Measurements from ENCODE around the gene SSH2.
"Not testable (repeated sequence)": the region's sequence is repeated elsewhere in the genome, so short reads cannot be mapped to it uniquely, and the experiment has no call there.

SSH2 gene

DNA sequence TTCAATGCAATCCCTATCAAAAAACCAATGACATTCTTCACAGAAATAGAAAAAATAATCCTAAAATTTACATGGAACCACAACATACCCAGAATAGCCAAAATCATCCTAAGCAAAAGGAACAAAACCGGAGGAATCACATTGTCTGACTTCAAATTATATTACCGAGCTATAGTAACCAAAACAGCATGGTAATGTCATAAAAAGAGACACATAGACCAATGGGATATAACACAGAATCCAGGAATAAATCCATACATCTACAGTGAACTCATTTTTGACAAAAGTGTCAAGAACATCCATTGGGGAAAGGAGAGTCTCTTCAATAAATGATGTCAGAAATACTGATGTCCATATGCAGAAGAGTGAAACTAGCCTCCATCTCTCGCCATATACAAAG, 201.5 kb downstream of the SSH2 start:
- no peak for DNase-seq

DNA sequence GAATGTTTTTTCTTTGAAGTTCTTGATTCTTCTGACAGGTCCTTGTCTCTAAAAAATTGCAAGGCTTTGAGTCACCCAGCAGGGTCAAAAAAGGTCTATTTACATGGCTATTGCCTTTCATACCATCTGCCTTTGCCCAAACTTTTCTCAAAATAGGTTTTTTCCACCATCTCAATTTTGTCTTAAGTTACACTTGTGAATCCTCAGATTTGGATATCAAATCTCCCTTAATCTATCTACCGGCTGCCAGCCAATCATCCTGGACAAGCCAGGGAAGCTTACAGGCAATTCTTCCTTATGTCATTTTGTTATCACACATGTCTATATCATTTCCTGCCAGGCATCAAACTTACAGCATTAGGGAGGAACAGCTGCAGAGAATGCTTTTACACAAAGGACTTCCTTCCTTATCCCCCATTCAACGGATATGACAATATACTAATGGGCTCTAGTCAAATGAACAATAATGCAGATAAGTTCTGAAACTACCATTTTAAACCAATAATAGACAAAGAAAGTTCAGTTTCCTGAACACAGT, 203.2 kb downstream of the SSH2 start:
- DNase-seq: peak in 2 of 5 experiments; percentile 26 to 41

DNA sequence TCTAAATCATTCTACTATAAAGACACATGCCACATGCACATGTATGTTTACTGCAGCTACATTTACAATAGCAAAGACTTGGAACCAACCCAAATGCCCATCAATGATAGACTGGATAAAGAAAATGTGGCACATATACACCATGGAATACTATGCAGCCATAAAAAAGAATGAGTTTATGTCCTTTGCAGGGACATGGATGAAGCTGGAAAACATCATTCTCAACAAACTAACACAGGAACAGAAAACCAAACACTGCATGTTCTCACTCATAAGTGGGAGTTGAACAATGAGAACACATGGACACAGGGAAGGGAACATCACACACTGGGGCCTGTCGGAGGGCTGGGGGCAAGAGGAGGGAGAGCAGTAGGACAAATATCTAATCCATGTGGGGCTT, 204.6 kb downstream of the SSH2 start:
- DNase-seq: not testable (repeated sequence)

DNA sequence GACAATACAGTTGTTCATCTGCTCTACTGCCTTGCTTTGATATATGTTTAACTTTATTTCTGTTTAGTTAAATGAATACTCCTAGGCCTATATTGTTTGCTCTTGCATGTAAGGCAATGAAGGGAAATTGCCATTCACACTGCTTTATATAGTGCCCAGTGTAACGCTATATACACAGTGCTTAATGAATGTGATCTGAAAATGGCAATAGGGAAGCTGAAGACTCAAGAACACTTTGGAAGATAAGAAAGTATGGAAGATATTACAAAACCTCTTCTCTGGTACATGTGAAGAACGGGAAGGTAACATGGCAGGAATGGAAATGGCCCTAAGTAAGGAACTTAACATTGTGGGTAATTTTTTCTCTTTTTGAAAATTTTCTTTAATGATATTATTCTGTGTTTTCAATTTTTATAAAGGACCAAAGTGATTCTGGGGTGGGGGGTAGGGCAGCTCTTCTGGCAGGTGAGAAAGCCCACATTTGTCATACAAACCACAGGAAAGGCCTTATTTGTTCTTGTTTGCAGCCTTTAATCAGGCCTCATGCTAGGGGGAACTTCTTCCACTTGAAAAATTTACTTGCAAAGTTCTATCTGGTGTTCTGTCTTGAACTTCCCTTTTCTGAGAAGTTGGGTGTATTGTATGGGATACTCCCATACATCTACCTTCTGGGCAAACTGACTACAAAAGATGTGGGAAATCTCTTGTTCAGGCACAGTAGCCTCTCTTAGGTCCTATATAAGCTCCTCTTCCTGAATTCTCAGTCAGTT, 206.6 kb downstream of the SSH2 start:
- peak in 2 of 5 experiments; percentile 17 to 31 for DNase-seq

DNA sequence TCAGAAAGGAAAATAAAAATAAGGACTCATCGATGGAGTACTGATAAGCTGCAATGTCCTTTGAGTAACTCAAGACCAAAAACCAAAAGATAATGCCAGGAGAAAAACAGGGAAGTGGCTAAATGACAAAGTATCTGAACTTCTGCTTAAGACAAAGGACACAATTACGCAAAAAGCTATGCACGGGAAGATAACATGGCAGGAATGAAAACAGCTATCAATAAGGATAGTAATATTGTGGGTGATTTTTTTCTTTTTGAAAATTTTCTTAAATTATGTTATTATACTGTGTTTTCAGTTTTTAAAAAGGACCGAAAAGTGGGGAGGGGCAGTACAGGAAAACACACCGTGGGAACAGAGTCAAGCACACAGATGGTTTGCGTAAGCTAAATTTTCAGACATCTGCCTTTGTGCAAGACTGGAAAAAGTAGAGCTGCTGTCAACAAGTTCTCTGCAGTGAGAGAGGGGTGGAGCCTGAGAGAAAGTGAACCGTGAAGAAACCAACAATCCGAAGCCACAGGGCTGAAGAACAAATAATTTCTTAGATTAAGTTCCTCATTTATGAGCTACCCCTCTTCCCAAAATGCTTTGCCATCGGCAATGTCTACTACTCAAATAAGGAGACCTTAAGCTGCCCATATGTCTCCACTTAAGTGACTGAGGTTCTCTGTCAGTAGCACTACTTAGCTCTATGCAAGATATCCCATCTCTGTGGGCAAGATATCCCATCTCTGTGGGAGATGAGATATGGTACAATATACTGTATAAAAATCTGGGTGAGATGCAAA, 207.4 kb downstream of the SSH2 start:
- peak in 2 of 5 experiments; percentile 36 to 39 for DNase-seq

DNA sequence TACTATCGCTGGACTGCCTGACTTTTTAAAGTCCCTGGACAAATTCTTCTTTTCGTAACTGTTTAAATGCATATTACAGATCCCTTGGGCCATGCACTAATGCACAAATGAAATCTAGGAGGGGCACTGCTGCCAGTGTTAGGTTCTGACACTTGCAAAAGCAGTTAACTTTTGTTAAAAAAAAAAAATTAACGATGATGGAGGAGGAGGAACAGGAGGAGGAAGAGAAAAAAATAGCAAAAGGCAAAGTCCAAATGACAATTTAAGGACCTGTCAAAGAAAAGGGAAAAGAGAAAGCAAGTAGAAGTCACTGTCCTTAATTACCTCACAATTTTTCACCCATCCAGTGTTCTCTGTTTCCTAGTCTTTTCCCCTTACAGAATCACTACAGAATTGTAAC, 209.5 kb downstream of the SSH2 start:
- no peak for DNase-seq

DNA sequence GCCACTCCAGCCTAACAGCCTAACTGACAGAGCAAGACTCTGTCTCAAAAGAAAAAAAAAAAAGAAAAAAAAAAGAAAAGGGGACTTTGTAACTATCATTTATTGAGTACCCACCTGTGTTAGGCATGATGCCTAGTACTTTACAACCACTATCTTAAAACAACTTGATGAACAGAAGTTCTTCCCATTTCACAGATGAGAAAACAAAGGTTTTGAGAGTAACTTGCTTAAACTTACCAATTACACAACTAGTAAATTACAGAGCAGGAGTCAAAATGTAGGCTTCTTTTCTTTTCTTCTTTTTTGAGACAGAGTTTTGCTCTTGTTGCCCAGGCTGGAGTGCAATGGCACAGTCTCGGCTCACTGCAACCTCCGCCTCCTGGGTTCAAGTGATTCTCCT, 210.6 kb downstream of the SSH2 start:
- no peak for DNase-seq

DNA sequence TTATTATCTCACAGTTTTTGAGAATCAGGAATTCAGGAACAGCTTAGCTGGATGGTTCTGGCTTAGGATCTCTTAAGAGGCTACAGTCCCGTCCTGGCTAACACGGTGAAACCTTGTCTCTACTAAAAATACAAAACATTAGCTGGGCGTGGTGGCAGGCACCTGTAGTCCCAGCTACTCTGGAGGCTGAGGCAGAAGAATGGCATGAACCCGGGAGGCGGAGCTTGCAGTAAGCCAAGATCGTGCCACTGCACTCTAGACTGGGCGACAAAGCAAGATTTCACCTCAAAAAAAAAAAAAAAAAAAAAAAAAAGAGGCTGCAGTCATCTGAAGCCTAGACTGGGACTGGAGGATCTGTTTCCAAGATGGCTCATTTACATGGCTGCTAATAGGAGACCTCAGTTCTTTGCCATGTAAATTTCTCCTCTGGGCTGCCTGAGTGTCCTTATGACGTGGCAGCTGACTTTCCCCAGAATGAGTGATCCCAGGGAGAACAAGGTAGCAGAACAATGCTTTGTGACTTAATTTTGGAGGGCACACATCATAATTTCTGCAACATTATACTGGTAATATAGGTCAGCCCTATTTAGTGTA, 211.5 kb downstream of the SSH2 start:
- DNase-seq: no peak

DNA sequence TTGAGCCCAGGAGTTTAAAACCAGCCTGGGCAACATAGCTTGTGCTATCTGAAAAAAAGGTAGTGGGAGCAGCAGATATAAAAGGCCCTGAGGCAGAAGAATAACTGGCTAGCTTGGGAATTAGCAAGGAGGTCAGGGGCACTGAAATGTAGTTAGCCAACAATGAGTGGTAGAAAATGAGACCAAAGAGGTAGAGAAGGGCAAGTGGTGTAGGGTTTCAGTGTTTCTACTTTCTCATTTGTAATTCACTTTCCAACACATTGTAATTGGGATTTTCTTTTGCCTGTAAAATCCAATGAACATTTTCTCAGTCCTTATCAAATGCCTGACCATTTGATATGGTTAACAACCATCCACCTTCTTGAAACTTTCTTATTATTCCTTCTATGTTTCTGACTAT, 212.2 kb downstream of the SSH2 start:
- DNase-seq: no peak

DNA sequence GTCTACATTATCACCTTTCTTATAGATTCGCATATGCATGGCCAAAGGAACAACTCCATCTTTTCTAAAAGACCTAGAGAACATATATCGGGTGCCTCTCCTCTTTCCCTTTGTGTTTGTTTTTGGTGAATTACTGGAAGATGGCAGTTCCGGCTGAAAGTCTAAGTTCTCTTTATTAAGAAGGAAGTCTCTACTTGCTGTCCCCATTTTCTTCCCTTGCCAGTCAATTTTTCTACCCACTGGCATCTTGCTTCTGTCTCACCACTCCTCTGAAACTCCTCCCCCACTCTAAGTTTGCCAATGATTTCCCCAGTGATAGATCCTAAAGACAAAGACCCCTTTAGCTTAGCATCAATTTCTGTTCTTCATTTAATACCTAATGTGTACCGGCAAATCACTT, 213.5 kb downstream of the SSH2 start:
- DNase-seq: no peak

DNA sequence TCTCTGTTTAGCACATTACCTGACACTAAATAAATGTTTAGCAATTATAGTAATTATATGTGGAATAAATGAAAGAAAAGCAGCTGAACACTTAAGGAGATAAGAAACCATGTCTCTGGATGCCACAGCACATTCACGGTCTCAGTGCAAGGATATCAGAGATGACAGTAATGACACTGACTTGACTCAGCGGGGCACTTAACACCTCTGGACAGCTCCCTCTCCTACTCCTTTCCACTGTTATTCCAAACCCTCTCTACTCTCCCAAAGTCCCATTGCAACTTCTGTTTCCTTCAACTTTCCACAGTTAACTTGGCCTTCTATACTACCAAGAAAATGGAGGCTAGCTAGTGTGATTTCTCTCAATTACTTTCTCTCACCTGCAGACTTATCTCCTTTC, 214.3 kb downstream of the SSH2 start:
- no peak for DNase-seq

DNA sequence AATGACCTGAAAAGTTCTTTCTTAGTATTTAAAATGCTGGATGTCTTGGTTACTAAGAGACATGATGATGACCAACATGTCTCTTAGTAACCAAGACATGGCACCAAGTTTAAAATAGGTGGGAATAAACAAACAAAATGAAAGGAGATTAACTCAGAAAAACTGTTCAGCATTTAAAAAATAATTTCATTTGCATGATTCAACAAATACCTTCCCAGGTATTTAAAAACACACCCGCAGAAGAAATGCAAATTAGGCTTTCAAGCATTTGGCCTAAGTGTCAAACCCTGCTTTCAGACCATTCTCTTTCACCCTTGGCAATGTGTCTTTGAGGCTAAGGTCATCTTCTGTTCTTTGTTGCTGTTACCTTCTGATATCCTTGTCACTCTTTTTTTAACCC, 215.9 kb downstream of the SSH2 start:
- DNase-seq: no peak

DNA sequence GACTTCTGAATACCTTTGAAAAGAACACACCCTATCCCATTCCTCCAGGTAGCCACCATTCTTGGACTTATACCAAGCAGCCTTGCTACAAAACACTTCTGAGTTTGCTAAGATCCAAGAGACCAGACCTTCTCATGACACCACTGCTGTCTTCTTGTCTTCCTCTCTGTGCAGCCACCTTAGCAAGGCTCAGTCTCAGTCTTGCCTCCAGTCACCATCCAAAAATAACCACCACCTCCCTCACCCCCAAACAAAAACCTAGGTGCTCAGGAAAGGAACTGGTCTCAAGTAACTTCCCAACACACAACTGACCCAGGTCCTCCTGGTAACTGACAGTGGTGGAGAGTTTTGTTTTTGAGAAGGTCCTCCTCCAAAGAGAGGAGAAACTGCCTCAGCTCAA, 216.4 kb downstream of the SSH2 start:
- no peak for DNase-seq

DNA sequence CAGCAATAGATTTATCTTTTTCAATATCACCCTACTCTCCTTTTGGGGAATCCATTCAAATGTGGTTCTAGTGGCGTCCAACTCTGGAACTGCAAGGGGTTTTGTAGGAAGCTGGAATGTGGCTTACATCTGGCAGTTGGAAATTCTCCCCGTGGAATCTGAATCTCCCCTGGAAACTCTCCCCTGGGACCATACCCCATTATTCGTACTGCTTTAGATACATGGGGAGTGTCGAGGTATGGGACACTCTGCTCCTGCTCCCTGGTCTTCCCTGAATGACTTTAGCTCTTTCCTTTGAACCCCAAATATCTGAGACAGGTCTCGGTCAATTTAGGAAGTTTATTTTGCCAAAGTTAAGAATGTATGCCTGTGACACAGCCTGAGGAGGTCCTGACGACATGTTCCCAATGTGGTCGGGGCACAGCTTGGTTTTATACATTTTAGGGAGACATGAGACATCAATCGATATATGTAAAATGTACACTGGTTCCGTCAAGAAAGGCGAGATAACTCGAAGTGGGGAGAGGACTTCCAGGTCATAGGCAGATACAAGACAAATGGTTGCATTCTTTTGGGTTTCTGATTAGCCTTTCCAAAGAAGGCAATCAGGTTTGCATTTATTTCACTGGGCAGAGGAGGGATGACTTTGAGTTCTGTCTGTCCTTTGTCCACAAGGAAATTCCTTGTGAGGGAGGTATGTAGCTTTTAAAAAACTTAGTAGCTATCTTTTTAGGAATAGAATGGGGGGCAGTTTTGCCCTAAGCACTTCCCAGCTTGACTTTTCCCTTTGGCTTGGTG, 218.2 kb downstream of the SSH2 start:
- no peak for DNase-seq

DNA sequence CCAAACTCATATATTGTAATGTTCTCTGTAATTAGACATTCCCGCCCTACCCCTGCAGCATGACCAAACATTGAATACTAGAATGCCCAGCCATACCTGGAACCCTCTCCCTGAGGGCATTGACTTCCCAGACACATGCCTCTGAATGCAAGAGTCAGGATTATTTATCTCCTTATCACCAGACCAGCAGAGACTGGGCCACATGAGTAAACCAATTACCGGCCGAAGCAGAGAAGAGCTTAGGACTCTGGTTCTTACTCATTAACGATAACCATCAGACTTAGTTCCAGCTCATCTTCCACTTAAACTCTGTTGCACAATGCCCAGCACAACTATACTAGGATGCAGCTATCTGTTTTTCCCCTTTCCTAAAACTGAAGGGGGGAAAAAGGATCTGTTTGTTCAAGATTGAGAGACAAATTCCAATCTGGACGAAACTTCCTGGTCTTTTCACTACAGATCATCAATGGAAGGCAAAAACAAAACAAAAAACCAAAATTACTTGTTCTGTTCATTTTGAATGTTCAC, 219.1 kb downstream of the SSH2 start:
- peak in 1 of 5 experiments; percentile 34 for DNase-seq

DNA sequence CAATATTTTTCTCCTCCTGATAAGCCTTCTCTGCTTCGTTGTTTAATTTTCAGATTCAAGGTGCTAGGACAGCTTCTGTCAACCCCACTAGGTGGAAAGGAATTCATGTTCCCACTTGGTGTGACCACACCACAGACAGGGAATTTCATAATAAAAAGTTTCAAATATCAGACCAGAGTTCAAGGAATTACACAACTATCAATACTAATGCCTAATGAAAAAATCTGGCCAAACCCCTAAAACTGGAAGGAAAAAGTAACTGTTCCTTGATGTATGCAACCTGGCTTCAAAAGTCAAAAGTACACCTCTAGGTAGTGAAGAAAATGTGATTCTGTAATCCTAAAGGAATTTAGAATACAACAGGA, 219.5 kb downstream of the SSH2 start:
- DNase-seq: no peak

DNA sequence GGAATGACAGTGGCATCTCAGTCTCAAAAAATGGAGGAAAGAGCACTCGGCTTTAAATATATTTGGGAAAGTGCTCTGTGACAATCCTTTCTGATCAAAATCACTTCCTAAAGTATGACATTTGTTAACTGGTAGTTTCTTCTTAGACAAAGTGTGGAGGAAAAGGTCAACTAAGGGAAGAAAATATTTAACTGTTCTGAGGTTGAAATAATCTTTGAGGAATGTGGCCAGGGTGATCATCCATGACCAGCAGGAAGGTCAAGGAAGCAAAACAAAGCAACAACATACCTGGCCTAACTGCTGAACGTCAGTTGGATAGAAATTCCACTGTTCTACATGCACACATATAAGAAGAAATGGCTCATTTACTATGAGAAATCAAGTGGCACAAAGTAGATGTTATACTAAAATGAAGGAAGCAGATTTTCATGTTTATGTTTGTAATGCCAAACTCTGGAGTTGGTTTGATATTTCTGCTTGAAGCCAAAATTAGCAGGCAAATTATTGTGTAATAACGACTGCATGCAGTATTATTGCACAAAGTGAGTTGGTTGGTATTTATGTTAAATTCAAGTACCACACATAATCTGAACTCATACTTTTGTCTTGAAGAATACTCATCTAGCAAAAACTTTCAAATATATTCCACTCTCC, 220.0 kb downstream of the SSH2 start:
- no peak for DNase-seq

DNA sequence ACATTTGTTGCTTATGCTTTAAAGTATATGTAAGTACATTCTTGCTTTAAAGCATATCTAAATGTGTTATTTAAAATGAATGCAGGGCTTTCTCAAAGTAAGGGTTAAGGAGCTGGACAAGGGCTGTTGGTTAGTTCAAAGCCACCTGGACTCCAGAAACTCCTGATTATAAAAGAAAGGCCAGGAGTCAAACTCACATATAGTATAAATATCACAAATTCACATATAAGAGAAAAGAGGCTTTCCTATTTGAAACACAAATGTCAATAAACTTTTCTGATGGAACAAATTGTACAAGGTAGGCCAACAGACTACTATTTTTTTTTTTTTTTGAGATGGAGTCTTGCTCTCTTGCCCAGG, 222.8 kb downstream of the SSH2 start:
- DNase-seq: no peak

DNA sequence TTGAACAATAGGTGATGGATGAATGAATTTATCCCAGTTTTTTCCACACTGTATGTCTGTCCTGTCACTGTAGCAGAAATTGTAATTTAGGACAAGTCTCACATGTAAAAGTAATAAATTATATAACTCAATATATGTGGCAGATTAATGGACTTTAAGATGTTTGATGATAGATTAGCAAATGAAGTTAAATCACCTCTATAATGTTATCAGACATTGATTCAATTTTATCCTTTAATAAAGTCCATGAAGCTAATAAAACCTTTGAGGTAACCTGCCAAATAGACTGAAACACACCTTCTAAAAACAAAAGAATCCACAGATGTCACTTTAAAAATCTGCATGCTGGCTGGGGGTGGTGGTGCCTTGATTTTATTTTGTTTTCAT, 224.0 kb downstream of the SSH2 start:
- DNase-seq: no peak

DNA sequence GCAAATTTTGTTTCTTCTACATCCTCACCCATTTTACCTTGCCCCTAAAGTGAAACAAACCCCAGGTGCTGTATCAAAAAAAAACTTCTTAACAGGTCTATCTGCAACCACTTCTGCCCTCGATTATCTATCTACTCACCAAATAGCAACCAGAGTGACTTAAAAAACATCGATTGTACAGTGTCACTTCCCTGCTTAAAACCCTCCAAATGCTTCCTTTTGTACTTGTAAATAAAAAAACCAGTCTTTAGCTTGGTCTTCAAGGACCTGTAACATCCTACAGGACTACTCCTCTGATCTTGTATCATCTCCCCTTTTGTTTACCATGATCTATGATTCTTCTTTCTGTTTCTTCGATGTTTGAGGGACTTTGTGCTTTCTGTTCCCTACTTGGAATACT, 224.6 kb downstream of the SSH2 start:
- peak in 2 of 5 experiments; percentile 24 to 52 for DNase-seq

DNA sequence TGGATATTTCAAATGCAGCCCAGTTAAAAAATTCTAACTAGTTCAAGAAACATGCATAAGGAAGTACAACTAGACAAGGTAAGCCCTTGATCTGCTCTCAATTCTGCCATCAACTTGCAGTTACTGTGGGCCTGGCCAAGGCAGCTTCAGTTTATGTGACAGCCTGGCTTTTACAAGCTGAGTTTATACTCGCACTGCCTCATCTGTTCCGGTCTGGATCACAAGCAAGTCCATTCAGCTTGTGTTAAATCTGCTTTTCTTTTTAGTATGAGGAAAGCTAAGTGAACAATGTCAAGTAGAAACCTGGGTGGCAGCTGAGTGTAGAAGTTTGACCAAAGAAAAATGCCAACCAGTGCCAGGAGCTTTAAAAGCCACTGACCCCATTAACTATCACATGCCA, 230.7 kb downstream of the SSH2 start:
- DNase-seq: no peak

DNA sequence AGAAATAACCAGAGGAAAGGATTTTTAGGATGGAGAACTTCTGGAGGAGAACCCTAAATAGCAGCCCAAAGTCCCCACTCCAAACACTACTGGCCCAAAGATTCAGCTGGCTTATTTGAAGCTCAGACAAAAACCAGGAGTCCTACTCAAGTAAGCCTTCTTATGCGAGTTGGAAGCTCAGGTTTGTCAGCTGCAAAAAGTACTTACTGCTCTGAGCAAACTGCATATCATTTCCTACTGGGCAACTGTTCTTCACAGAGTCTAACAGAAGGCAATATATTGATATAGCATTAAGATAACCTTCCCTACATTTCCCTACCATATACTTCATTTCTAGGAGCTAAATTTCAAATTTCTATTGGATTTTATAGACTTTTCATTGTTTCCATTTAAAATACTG, 231.2 kb downstream of the SSH2 start:
- DNase-seq: no peak
